HG02763 (cell line): ENCODE measurements around the gene SLC43A3.

Experiments
- ATAC-seq: cut with Tn5 transposase; IDR thresholded peaks from one replicate; pipeline ENCODE4 v1.9.1; 2021; ENCODE audit warnings: mild to moderate bottlenecking, moderate library complexity; ENCODE audit not compliant: unreplicated experiment

Gene SLC43A3

GRCh38 chr11:57430952-57431351, 4.0 kb upstream of the SLC43A3 start:
- ATAC-seq: no peak

- ATAC-seq: no peak
These were observed 3.0 kb upstream of the SLC43A3 start for GRCh38 chr11:57429946-57430345.

GRCh38 chr11:57428643-57429042, 1.7 kb upstream of the SLC43A3 start:
- no peak for ATAC-seq

- ATAC-seq: no peak
These were observed 784 bp upstream of the SLC43A3 start for GRCh38 chr11:57427727-57428082.

- peak; percentile 1 for ATAC-seq
These were observed 437 bp downstream of the SLC43A3 start for GRCh38 chr11:57426439-57426928.

GRCh38 chr11:57425565-57426438, 1.1 kb downstream of the SLC43A3 start:
- no peak for ATAC-seq

GRCh38 chr11:57424792-57425564, 1.9 kb downstream of the SLC43A3 start:
- peak; percentile 89 for ATAC-seq

- ATAC-seq: no peak
These were observed 2.7 kb downstream of the SLC43A3 start for GRCh38 chr11:57424137-57424791.

- no peak for ATAC-seq
These were observed 4.3 kb downstream of the SLC43A3 start for GRCh38 chr11:57422669-57423068.

- no peak for ATAC-seq
These were observed 5.1 kb downstream of the SLC43A3 start for GRCh38 chr11:57421805-57422204.

- no peak for ATAC-seq
These were observed 5.9 kb downstream of the SLC43A3 start for GRCh38 chr11:57421066-57421465.

GRCh38 chr11:57419146-57419545, 7.8 kb downstream of the SLC43A3 start:
- no peak for ATAC-seq

GRCh38 chr11:57418131-57418530, 8.8 kb downstream of the SLC43A3 start:
- ATAC-seq: no peak

GRCh38 chr11:57417056-57417455, 9.9 kb downstream of the SLC43A3 start:
- no peak for ATAC-seq

- no peak for ATAC-seq
These were observed 10.5 kb downstream of the SLC43A3 start for GRCh38 chr11:57416436-57416835.

GRCh38 chr11:57414612-57415212, 12.2 kb downstream of the SLC43A3 start:
- ATAC-seq: no peak

- ATAC-seq: no peak
These were observed 13.2 kb downstream of the SLC43A3 start for GRCh38 chr11:57413681-57414080.

- no peak for ATAC-seq
These were observed 16.6 kb downstream of the SLC43A3 start for GRCh38 chr11:57410287-57410686.

- ATAC-seq: no peak
These were observed 17.4 kb downstream of the SLC43A3 start for GRCh38 chr11:57409321-57410100.

- no peak for ATAC-seq
These were observed 18.1 kb downstream of the SLC43A3 start for GRCh38 chr11:57408771-57409170.
